ENCODE data around the gene TMSB4Y. TPM values are rescaled to one million over a fixed set of nuclear protein-coding genes. Genes with fewer than 3 reads are reported as not detected.
A peak's percentile ranks its signal among the peaks of the same experiment; 100 is the strongest.

TMSB4Y gene
- total RNA-seq, result 3.2 and 3.5 TPM in 2 replicates

- DNase-seq (ENCODE audit: low read depth), result no peak
Measured at GRCh38 chrY:13703568-13703968, at the start of gene TMSB4Y. TSS of gene TMSB4Y (plus strand) at chrY:13703899.

GRCh38 chrY:13664162-13664561 is 39.5 kb upstream of the TMSB4Y start:
- TF ChIP-seq CTCF (conservative IDR thresholded peaks at IDR 0.05; ENCODE audit: low read depth, low read length), result no peak
- no peak for DNase-seq (ENCODE audit: low read depth)
- H3K4me3 ChIP-seq (ENCODE audit: low read depth, low read length), result no peak overlapping the region

More at GRCh38 chrY:13703568-13703968, at the start of gene TMSB4Y:
- H3K4me3 ChIP-seq (ENCODE audit: low read depth, low read length), result peak within 1 kb of the TSS; percentile 59
- no peak for TF ChIP-seq CTCF (conservative IDR thresholded peaks at IDR 0.05; ENCODE audit: low read depth, low read length)

GRCh38 chrY:13671122-13671521 is 32.6 kb upstream of the TMSB4Y start:
- no peak for TF ChIP-seq CTCF (conservative IDR thresholded peaks at IDR 0.05; ENCODE audit: low read depth, low read length)
- no peak for DNase-seq (ENCODE audit: low read depth)
- no peak overlapping the region for H3K4me3 ChIP-seq (ENCODE audit: low read depth, low read length)

- no peak for TF ChIP-seq CTCF (conservative IDR thresholded peaks at IDR 0.05; ENCODE audit: low read depth, low read length)
- H3K4me3 ChIP-seq (ENCODE audit: low read depth, low read length), result no peak overlapping the region
- DNase-seq (ENCODE audit: low read depth), result no peak
Measured at GRCh38 chrY:13702276-13702675, 1.4 kb upstream of the TMSB4Y start.

GRCh38 chrY:13704121-13704930 is 627 bp downstream of the TMSB4Y start:
- peak overlapping the region; percentile 59 for H3K4me3 ChIP-seq (ENCODE audit: low read depth, low read length)
- no peak for DNase-seq (ENCODE audit: low read depth)
- no peak for TF ChIP-seq CTCF (conservative IDR thresholded peaks at IDR 0.05; ENCODE audit: low read depth, low read length)

GRCh38 chrY:13705197-13705596 is 1.5 kb downstream of the TMSB4Y start:
- H3K4me3 ChIP-seq (ENCODE audit: low read depth, low read length), result peak overlapping the region; percentile 59
- TF ChIP-seq CTCF (conservative IDR thresholded peaks at IDR 0.05; ENCODE audit: low read depth, low read length), result no peak
- no peak for DNase-seq (ENCODE audit: low read depth)

- no peak overlapping the region for H3K4me3 ChIP-seq (ENCODE audit: low read depth, low read length)
- TF ChIP-seq CTCF (conservative IDR thresholded peaks at IDR 0.05; ENCODE audit: low read depth, low read length), result no peak
- no peak for DNase-seq (ENCODE audit: low read depth)
Measured at GRCh38 chrY:13708038-13708437, 4.3 kb downstream of the TMSB4Y start.

All from epithelial cell of proximal tubule (primary cell).